Measurements from ENCODE around the gene REEP6.
"Not testable (repeated sequence)": the region's sequence is repeated elsewhere in the genome, so short reads cannot be mapped to it uniquely, and the experiment has no call there.

REEP6 gene

DNA sequence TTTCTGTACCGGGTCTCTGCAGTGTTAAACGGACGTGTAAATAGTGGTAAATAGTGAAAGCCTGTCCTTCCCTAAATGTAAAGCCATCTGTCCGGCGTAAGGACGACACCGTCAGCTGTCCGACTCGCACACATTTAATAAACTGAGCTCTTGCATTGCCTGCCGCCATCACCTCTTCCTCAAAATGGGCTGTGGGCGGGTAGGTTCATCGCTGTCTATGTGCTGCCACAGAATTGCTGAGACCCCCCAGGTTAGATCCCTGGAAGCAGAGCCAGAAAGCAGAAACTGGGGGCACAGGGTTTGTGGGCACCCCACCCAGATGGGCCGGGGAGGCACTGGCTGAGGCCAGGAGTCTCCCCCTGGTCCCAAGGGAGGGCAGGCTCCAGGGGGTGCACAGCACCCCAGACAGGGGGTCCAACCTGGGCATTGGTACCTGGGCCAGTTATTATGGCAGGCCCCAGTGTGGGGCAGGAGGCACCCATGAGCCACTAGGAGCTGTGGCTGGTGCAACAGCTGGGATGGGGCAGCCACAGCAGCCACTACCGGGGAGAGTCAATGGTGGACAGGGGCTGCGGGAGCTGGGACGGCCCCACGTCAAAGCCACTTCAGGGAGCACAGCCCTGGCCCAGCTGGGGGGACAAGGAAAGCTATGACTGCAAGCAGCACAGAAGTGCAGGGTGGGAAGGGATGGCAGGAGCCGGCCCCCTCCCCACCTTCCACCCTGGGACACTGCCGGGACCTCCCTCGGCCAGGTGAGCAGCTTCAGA, 17.7 kb upstream of the REEP6 start:
- no peak for DNase-seq

DNA sequence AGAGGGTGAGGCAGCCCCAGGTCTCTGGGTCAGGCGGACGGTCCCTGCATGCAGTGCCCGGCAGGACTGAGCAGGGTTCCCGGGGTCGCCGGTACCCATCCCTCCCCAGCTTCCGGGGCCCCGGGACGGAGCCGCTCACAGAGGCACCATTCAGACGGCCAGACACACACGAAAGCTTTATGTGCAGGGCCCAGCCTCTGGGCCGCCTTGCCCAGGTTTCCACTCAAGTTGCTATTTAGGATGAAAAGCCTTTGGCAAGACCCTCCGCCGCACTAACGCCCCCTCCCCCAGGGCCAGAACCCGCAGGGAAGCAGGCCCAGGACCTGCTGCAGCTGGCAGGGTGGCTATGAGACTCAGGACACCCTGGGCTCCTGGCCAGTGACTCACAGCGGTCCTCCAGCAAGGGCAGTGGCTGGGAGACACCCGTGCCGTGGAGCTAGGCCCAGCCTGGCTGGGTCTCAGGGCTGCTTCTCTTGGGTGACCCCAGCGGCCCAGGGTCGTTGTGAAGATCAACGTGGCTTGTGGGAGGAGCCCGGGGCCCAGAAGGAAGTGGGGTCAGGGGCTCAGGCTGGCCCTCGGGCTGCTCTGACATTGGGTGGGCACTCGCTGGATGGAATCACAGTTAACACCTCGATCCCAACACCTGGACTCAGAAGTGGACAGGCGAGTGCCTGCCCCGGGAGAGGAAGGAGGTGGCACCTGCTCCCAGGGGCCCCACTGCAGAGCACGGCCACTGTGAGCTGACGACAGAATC, 16.8 kb upstream of the REEP6 start:
- no peak for DNase-seq

DNA sequence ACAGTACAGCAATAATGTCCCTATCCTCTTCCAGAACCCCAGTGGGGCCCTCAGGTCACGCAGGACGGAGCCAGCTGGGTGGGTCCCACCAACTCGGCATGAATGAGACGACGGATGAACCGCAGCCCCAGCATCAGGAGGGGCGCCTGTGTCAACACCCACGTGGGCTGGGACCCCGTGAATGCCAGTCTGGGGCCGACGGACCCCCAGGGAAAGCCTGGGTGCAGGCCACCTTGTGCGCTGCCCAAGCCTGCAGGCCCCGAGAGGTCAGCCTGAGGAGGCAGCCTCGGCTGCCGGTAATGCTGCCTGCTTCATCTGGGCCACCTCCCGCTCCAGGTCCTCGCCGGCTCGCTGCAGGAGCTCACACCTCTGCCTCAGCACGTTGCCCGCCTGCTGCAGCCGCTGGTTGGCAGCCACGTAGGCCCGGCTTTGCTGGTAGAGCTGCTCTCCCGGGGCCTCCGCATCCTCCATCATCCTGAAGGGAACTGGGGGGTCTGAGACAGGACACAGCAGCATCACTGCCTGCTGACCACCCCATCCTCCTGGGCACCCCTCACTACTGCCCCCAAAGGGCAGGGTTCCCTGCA, 16.1 kb upstream of the REEP6 start:
- DNase-seq: no peak

DNA sequence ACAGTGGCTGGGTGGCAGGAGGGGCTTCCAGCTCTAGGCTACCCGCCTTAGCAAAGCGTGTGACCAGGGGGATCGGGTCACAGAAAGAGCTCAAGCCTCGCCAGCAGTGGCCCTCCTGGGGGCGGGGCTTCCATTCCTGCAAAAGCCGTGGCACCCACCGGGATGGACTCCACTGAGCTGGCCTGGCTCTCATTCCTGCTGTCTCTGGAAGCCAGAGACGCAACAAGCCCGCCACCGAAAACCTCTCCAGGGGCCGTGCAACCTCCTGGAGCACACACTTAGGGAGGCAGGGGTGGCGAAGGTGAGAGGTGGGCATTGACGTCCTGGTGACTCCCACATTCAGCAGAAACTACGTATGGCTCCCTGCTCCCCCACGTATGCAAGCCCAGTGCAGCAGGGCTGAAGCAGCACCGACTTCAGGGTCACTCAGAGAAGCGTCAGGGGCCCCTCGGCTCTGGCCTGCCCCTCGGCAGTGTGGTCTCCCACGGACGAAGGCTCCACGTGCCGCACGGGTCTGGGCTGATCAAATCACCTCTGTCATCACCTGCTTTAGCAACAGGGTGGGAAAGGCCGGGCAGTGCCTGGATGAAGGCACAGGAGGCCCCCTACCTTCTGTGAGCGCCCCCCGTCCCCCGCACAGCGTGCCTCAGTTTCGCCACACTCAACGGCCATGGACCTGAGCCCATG, 15.1 kb upstream of the REEP6 start:
- no peak for DNase-seq

DNA sequence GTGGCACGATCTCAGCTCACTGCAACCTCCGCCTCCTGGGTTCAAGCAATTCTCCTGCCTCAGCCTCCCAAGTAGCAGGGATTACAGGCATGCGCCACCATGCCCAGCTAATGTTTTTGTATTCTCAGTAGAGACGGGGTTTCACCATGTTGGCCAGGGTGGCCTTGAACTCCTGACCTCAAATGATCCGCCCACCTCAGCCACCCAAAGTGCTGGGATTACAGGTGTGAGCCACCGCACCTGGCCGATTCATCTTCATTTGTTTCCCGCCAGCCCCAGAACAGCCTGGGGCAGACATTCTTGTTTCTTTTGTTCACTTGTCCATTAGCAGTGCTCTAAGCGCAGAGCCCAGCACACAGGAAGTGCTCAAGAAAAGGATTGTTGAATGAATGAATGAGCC, 13.9 kb upstream of the REEP6 start:
- DNase-seq: not testable (repeated sequence)

DNA sequence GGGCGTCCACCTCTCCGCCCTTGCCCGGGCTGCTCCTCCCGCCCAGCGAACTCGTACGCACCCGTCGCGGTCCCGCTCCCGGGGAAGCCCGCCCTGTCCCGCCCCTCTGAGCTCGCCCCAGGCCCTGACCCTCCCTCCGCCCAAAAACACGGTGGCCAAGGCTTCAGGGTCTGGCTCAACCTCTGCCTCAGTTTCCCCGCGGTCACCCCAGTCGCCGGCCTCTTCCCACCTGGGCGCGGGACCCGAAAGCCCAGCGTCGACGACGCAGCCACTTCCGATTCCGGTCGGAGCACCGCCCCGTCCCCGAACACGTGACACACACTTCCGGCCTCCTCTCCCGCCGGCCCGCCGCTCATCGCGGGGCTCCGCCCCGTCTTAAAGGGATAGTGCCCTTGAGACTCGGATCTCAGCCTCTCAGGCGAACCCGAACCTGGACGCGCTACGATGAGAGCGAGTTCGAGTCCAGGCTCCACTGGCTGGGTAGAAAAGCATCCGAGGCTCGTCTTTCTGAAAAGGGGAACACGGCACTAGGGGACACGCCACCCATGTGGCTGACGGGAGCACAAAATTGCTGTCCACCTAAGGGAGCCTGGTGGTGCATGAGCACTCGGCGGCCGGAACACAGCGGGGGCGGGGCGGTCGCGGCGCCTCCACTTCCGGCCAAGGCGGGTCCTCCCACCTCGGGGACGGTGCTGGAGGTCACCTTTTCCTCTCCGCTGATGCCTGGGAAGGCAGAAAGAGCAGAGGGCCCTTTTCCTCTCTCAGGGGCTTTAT, 11.9 kb upstream of the REEP6 start, which contains the start of gene C19orf25:
Gene C19orf25 (minus strand): TSS at position 282 of the 774 bp plus-strand sequence. CDS start 312 bp downstream, outside the sequence.
- peak; percentile 92 to 93 for DNase-seq

DNA sequence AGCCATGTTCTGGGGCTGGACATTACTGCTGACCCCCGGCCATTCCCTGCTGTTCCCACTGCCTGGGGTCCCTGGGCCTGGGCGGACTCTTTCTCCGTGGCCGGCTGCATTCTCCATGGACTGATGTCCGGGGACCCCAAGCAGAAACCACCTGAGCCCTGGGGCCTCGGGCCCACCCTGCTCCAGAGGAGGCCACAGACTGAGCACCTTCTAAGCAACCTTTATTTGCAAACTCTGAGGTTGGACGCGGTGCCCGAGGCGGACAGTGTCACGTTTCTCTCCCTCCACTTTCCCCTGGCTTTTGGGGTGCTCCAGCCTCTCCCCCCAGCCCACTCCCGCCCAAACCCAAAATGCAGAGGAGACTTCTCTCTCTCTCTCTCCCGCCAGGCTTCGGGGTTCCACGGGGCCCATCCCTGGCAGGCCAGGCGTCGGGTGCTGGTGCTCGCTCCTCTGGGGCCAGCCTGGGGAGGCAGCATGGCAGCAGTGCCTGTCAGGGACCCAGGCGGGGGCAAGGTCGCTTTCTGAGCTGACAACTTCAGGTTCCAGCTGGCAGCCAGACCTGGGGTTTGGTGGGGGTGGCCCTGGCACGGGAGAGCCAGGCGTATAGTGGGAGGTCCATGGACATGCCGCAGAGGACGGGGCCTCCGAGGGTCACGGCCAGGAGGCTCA, 9.6 kb upstream of the REEP6 start:
- no peak for DNase-seq

DNA sequence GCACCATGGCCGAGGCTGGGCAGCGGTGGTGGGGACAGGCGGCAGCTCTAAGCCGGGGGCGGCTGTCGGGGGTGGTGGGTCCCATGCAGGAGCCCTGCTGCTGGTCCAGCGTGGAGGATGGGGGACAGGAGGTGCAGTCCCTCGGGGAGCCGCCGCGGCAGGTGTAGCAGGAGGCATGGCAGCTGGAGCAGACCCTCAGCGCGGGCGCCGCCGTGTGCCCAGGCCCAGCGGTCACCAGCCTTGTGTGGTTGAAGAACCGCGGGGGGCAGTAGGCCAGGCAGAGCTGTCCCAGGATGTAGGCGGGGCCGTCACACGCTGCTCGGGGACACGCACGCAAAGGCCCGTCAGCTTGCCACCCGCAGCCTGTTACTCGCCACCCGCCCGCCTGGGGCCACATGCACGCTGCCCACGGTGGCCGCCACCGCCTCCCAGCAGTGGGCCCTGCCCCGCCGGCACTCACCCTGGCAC, 9.1 kb upstream of the REEP6 start:
- DNase-seq: no peak

DNA sequence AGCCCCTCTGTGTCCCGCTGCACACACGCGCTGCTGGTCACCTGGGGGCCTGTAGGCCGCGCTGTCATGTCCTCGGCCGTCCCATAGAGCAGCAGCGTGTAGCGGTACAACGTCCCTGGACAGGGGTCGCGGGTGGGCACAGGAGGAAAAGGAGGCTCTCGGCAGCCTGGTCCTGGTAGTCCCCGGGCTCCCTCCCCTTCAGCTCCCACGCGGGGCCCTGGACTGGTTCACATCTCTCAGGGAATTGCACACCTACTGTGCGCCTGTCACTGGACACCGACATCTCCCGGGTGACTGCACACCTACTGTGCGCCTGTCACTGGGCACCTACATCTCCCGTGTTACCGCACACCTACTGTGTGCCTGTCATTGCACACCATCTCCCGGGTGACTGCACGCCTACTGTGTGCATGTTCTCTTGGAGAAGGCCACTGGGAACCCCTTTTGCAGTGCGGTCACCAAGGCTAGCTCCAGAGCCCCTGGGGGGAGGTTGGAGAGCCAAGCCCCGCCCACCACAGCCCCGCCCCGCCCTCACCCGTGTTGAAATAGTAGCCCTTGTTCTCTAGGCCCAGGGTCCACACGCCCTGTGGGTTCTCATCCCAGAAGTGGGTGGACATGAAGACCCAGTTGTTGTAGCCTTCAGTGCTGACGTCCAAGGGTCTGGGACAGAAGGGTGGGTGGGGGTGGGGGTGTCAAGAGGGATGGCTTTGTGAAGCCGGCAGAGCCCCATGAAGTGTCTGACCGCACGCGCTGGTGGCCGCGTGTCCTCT, 8.4 kb upstream of the REEP6 start:
- DNase-seq: no peak

DNA sequence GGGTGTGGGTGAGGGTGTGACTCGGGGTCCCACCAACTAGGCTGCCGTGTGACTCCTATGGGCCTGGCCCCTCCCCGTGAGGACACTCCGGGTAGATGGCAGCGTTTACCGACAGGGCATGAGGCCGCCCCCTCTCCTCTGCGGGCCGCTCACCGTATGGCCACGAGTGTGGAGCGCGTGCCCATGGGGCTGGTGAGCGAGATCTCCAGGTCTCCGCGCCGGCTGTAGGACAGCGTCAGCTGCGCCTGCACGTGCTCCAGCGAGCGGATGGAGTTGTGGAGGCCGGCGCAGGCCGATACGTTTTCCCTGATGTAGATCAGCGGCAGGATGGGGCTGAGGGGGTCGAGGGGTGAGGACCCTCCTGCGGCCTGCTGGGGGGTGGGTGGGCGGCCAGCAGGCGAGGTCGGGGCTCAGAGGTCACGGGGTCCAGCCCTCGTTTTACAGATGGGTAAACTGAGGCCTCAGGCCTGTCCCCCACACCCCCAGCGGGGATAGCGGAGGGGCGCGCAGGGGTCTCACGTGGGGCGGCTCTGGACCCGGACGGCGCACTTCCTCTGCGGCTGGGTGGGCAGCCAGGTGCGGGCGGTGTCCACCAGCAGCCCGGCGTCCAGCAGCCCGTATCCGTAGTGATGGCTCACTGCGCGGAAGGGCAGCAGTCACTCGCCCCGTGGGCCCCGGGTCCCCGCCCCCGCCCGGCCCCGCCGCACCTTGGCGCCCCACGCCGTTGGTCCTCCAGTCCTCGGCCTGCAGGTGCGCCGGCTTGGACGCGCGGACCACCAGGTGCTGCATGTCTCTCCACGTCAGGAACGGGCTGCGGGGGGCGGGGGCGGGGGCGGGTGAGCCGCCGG, 7.6 kb upstream of the REEP6 start:
- no peak for DNase-seq

DNA sequence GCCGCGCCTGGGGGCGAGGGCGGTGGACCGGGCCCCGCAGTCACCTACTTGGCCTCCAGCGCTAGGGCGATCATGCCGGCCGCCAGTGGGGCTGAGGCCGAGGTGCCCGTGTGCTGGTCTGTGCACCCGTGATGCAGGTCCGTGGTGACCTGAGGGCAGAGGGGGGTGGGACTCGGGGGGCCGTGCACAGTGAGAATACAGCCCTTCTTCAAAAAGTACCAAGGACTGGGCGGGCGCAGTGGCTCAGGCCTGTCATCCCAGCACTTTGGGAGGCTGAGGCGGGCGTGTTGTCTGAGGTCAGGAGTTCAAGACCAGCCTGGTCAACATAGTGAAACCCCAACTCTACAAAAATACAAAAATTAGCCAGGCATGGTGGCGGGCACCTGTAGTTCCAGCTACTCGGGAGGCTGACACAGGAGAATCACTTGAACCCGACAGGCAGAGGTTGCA, 7.0 kb upstream of the REEP6 start:
- no peak for DNase-seq

DNA sequence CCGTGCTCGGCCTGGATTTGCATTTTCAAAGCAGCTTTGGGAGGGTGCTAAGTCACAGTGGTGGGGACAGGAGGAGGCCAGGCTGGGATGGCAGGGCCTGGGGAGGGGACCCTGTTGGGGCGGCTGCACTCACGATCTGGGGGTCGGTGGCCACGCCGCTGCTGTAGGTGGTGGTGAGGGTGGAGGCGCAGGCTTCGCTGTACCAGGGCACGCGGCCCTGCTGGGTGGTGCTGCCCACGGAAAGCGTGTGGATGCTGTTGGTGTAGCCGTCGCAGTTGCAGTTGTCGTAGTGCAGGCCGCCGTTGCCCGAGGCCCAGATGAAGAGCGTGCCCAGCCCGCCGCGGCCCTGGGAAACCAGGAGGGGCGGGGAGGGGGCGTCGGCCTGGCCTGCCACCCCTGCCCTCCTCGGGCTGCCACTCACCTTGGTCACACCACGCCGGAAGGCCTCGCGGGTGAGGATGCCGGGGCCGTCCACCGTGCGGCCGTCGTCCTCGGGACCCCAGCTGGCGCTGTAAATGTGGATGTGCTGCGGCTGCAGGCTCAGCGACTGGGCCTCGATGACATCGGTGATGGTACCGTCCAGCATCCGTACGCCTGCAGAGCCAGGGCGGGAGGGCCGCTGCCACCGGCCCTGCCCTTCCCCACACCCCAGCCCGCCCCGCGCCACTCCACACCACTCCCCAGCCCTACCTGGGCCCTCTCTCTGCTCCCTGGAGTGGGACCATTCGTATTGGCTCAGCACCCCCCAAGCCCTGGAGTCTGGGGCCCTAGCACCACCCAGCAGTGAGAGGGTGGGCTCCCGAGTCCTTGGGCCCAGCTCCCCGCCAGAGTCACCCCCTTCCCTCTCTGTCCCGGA, 4.0 kb upstream of the REEP6 start:
- no peak for DNase-seq

DNA sequence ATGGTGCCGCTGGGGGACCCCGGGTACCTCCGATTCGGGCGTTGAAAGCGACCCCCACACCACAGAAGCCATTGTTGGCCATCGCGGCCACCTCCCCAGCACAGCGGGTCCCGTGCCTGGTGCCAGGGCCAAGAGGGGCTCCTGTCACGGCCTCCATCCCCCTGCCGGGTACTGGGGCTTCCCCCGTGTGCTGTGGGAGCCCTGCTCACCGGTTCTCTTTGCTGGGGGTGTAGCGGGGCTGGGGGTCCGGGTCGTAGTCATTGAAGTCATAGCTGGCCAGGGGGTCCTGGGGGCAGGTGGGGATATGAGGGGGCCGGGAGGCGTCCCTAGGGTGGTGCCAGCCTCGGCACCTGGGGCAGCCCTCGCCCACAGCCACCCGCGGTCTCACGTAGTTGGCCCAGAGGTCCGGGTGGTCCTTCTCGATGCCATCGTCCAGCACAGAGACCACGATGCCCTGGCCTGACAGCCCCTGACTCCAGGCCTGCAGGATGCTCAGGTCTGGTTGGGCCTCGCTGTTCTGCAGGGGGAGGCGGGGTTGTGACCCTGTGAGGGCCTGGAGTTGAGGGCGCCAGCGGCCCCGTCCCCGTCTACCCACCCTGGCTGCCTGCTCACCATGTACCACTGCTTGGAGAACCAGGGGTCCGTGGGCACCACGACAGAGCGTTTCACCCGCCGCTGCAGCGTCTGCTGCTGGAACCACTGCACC, 3.3 kb upstream of the REEP6 start:
- DNase-seq: no peak

DNA sequence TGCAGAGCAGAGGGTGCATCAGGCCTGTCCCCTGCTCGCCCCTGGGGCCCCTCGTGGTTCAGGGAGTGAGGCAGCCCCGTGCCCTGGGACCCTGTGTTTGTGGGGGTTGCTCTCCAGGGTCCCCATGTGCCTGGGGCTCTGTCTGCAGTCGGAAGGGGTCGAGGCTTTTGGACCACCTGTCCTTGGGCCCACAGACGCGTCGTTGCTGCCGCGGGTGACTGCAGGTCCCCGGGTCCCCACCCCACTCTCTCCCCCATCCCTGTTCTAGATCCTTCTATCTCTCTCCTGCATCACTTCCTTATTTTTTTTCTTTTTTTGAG, 2.7 kb upstream of the REEP6 start:
- no peak for DNase-seq

DNA sequence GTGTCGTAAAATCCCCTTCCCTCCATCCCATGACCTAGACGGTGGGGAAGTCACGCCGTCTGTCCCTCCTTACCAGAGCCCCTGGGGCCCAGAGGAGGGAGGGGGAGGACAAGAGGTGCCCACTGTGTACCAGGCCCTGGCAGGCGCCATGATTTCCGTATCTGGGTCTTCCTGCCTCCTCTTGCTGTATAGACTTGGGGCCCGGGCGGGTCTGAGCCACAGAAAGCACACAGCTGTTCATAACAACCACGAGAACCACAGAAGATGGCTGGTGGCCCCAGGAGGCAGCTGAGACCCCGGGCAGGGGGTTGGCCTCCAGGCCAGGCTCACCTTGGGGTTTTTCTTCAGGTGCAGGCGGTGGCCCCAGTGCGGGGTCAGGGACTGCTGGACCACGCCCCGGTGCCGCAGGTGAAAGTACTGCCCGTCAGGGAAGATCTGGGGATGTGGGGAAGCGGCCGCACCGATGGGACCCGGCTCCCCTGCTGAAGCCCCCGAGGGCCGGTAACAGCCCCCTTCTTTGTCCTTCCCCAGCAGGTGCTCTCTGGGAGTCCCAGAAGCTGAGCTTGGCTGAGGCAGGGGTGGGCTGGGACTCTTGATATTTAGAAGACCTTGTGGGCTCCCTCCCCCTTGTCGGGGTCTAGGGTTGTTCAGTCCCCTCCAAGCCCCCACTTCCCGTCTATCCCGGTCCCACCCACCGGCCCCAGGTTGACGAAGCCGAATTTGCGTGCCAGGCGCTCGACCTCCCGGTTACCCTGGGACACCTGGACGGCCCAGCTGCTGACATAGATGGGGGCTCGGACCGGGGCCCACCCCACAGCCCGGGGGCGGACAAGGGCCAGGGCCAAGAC, 1.3 kb upstream of the REEP6 start:
- DNase-seq: no peak

DNA sequence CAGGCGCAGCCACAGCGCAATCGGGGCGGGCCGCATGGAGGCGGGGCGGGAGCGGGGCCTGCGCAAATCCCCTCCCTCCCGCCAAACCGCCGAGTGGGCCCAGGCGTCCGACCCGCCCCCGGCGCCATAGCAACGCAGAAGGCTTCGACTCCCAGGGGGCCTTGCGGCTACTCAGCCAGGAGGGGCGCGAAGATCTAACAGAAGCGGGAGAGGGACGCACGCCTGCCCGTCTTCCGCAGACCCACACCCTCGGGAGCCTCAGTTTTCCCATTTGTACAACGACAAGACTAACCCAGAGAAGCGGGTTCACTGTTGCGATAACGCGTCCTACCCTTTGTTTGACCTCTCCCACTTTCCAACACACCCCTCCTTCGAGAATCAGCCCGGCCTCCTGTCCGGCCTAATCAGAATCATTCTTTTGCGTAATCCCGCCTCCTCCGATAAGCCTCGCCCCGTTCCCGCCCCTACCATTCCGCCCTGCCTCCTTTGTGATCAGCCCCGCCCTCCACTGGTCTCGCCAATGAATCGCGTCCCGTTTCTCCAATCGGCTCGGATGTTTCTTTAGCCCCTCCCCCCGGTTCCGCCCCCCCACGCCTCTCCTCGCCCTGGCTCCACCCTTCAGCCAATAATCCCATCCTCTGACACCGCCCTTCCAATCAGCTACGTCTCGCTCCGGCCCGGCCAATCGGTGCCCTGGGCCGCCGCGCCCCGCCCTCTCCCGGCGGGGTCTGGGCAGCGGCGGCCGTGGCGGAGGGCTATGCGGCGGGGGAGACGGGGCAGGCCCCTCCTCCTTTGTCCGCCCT, 469 bp upstream of the REEP6 start, which contains the start of gene PCSK4:
Gene PCSK4 (minus strand): TSS at position 40 of the 803 bp plus-strand sequence. CDS start 4 bp downstream, at position 36.
- DNase-seq: peak; percentile 98 to 99

DNA sequence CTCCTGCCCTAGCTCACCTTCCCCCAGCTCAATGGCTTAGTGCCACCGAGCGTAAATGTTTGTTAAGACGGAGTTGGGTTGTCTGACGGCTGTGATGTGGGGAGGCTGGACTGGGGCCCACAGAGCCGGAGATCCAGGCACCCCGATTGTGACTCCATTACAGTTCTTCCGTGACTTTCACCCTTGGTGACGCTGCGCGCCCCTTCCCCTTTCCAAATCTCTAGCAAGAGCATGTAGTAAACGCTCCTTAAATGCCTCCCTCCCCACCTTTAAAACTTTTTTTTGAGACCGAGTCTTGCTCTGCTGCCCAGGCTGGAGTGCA, 829 bp downstream of the REEP6 start:
- DNase-seq: no peak

Data from CD4-positive, alpha-beta T cell treated with Interleukin-4 for 1 hour (primary cell).